ENCODE results near the gene PRF1.

Gene PRF1

DNA sequence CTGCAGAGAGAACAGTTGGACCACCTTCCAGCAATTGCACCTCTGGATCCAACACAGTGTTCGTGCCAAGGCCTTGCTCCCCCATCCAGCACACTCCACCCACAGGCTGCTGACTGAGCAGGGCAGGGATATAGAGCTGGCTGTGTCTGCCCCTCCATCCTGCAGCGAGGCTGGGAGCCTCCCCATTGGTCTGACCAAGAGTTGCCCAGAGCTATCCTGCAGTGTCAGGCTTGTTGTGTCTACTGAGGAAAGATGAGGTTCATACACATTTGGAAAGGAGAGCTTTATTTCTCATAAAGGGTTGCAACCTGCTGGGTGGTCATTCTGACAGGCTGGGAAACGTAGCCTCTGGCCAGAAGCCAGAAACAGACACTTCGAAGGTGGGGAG is 27.1 kb downstream of the PRF1 start:
- DNase-seq, result no peak

GRCh38 chr10:70573599-70574506 is 28.7 kb downstream of the PRF1 start:
- no peak for DNase-seq

DNA sequence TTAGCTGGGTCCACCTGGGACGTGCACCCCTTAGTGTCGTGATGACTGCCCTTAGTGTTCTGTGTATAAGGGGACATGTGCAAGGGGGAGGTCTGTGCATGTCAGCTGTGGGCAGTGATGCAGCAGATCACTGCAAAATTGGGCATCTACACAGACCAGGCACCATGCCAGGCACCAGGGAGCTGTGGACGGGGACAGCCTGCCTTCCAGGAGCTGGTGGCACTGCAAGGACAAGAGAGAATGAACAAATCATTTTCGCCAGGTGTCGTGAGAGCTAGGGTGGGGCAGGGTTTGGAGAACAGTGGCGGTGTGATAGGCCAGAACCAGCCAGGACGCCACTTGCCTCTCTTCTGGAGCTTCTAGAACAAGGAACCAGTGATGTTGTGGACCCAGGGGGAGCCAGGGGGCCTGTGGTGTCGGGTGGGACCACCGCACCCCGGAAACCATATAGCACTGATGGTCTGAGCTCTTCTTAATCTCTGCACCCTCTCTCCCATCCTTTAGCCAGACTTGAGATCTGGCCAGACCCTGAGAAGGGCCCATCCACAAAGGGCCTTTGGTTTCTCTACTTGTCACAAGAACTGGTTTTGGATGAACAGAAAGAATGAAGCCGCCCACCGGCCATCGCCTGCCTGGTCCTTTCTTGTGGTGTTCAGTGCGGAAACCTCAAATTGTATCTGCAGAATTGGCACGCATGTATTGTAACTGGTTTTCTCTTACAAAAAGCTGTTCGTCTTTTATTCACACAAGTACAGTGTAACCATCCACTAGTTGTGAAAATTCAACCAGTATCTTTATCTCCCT is 30.7 kb downstream of the PRF1 start:
- DNase-seq, result no peak

DNA sequence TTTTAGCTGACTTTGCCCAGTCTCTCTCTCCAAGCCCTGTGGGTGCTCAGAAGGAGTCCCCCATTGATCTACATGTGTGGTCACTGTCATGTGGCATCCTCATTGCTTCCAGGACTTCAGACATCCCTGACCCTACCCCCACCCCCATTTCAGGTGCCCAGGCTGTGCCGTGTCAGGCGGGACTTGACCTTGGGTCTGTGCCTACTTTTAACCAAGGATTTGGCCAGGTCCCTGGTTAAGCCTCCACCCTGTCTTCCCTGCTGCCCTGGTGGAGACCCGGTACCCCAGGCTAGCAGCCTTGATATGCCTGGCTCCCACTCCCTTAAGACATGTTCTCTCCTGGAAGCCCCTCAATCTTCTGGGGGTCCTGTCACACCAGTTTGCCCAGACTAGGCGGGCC is 31.3 kb downstream of the PRF1 start:
- DNase-seq, result no peak

GRCh38 chr10:70568781-70569495 is 33.6 kb downstream of the PRF1 start:
- no peak for DNase-seq

GRCh38 chr10:70568113-70568512 is 34.4 kb downstream of the PRF1 start:
- DNase-seq, result no peak

- no peak for DNase-seq
These were observed 34.9 kb downstream of the PRF1 start for GRCh38 chr10:70567603-70568002.

DNA sequence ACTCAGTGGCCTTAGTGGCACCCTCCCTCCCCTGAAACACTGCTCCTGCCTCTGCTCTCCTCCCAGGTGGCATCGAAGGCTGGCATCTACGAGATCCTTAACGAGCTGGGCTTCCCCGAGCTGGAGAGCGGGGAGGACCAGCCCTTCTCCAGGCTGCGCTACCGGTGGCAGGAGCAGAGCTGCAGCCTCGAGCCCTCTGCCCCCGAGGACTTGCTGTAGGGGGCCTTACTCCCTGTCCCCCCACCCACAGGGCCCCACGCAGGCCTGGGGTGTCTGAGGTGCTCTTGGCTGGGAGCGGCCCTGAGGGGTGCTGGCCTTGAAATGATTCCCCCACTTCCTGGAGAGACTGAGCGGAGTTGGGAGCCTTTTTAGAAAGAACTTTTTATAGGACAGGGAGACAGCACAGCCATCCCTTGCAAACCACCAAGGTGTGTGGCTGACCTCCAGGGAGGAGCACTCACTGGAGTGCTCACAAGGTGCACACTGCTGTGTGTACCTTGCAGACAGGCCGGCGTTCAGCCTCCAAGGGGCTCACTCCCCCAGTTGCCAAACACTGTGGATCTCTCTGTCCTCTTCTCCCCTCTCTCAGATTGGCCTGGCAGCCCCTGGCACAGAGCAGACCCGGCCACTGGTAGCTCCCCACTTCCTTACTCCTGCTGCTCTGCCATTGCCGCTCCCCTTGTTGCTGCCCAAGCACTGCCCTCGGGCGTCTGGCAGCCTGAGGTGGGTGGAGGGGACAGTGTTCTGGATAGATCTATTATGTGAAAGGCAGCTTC is 35.8 kb downstream of the PRF1 start:
- DNase-seq, result no peak

DNA sequence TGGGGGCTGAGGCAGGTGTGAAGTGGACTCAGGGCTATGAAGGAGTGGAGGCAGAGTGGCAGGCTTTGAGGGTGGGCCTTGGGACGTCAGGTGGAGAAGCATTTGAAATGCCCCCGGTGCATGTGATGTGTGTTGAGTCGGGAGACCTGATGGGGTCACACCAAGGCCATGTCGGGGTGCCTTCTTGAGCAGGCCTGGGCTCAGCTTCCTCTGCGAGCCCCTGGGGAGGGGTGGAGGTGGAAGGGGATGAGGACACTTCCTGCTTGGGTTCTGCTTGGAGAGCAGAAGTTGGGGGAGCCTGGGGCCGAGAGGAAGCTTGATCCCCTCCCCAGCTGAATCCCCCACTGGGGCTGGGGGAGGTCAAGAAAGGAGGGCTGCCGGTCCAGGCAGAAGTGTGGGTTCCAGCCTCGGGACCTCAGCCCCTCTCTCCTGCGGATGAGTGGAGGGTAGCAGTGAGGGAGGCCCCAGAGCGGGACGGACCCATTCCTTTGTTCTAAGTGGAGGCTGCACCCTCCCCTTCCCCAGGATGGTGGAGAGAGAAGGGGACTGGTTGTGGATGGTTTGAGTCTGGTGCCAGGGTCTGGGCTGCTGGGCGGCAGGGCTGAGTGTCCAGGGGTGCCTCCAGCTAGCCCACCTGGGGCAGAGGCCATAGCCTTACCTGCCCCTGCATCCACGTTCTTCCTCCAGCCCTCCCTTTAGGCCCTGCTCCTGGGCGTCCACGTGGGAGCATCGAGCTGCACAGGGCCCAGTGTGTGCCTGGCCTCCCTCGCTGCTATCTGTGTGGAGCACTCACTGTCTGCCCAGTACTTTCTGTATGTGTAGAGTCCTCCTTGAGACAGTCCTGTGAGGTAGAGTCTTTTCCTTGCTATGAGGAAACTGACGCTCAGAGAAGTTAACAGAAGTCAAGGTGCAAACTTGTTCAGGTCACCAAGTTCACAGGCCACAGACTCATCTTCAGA is 36.7 kb downstream of the PRF1 start:
- DNase-seq, result no peak

GRCh38 chr10:70564901-70565351 is 37.6 kb downstream of the PRF1 start:
- no peak for DNase-seq

DNA sequence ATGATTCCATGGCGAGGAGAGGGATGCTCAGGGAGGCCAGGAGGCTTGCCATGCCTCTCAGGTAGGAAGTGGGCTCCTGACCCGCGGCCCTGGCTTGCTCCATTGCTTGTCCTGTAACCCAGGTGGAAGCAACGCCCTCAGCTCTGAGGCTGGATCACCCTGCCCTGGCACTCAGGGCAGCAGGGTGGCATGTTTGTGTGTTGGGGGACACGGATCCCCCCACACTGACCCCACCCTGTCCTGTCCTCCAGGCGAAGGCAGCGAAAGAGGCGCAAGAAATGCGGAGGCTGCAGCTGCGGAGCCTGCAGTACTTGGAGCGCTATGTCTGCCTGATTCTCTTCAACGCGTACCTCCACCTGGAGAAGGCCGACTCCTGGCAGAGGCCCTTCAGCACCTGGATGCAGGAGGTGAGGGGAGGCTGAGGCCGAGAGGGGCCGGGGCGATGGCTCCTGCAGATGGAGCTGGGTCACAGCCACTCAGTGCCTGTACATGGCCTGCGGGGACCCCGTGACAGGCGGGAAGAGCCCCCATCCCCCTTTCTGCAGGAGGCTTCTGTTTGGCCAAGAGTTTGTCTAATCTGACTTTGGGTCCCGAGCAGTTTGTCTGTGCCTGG is 38.3 kb downstream of the PRF1 start:
- no peak for DNase-seq

GRCh38 chr10:70563230-70563629 is 39.3 kb downstream of the PRF1 start:
- no peak for DNase-seq

GRCh38 chr10:70562036-70562755 is 40.3 kb downstream of the PRF1 start:
- DNase-seq, result no peak

- no peak for DNase-seq
These were observed 41.0 kb downstream of the PRF1 start for GRCh38 chr10:70561558-70561957.

DNA sequence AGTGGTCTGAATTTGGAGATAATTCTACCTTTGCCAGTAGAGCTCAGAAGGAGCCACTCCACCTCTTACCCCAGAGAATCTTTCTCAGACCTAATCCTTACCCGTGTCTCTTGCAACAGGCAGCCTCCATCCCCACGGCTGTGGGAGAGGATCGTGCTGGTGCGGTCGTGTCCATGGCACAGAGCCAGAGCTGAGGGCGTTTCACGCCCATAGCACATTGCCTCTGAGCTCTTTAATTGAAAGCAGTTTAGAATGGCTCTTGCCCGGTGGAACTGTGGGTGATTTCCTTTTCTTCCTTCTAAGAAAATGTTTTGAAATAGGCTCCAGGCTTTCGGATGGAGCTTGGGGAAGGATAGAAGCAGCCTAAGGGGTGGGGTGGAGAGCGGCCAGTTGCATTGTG is 41.5 kb downstream of the PRF1 start:
- no peak for DNase-seq

DNA sequence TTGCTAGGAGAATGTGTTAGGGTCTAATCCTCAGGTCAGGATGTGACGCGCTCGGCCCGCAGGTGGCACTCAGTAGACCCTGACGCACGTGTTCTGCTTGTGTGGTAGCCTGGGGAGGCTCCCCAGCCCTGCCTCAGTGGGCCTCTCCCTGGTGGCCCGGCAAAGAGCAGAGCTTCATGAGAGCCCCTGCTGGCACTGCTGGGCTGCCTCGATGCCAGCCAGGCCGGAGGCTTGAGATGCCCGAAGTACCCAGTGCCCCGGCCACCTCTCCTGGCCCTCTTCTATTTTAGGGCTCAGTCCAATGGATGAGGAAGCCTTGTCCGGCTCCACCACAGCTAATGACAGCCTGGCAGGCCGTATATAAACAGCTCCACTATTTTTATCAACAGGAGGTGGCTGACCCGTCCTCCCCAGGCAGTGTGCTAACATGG is 42.0 kb downstream of the PRF1 start:
- no peak for DNase-seq

GRCh38 chr10:70559861-70560260 is 42.7 kb downstream of the PRF1 start:
- no peak for DNase-seq

GRCh38 chr10:70558871-70559810 is 43.4 kb downstream of the PRF1 start:
- DNase-seq, result peak in 5 of 6 experiments; percentile 13 to 69 (median 38)

DNA sequence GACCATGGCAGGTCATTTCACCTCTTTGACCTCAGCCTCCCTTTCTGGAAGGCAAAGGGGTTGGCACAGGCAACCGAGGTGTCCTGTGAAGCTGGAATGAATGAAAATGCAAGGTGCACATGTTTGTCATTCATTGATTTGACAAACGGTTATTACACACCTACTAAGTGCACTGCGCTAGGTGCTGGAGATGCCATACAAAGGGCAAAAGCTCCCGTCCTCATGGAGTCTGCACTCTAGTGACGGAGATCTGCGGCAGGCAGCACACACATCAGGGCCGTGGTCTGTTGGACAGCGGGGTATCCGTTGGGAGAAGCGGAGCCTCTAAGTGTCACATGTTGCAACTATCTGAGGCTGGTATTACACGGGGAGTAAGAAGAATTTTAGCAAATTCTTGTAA is 44.2 kb downstream of the PRF1 start:
- no peak for DNase-seq
